GM21723 (cell line): ENCODE results near the gene SEMA6B.
"Not testable (repeated sequence)": the region's sequence is repeated elsewhere in the genome, so short reads cannot be mapped to it uniquely, and the experiment has no call there.

Source experiments
- ATAC-seq: cut with Tn5 transposase; IDR thresholded peaks from one replicate; pipeline ENCODE4 v1.9.1; 2021; ENCODE audit warnings: mild to moderate bottlenecking, moderate library complexity; ENCODE audit not compliant: unreplicated experiment

SEMA6B gene

DNA sequence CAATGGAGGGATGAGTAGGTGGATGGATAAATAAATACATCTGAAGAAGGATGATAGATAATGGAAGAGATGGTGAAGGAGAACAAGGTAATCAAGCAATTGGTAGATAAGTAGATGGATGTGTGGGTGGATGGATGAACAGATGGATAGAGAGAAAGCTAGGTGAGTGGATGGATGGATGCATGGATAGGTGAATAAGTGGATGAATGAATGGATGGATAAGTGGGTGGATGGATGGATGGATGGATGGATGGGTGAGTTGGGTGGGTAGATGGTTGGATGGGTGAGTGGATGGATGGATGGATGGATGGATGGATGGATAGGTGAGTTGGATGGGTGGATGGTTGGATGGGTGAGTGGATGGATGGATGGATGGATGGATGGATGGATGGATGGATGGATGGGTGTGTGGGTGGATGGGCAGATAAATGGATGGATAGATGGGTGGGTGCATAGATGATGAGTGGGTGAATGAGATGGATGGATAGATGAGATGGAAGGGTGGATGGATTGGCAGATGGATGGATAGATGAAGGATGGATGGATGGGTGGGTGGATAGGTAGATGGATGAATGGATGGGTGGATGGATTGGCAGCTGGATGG is 6.3 kb downstream of the SEMA6B start:
- ATAC-seq: no peak

DNA sequence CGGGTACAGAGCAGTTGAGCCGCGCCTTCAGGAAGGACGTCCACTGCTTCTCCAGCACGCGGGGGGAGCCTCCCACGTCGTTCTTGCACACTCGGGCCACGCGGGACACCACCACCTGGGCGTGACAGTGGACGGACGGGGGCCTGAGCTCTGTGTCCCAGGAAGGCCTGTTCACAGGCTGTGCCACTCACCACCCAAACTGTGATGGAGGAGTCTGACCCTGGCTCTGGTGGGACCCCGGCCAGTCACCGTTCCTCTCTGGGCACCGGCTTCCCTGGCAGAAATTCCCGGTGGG is 7.0 kb downstream of the SEMA6B start:
- no peak for ATAC-seq

DNA sequence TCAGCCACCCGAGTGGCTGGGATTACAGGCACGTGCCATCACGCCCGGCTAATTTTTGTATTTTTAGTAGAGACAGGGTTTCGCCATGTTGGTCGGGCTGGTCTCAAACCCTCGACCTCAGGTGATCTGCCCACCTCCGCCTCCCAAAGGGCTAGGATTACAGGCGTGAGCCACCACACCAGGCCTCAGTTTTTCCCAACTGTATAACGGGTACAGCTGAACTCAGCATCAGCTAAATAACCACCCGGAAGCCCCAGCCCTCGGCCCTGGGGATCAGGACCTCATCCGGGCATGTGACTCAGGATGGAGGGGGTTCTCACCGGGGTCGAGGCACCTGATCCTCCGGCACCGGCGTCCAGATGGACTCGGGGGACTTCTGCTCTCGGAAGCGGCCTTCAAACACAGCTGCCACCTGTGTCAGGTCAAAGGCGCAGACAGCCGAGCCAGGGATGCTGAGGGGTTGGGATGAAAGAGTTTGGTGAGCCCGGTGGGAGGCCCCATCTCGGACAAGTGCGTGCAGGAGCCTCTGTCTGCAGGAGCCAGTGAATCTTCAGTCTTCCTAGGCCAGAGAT is 8.9 kb downstream of the SEMA6B start:
- no peak for ATAC-seq

DNA sequence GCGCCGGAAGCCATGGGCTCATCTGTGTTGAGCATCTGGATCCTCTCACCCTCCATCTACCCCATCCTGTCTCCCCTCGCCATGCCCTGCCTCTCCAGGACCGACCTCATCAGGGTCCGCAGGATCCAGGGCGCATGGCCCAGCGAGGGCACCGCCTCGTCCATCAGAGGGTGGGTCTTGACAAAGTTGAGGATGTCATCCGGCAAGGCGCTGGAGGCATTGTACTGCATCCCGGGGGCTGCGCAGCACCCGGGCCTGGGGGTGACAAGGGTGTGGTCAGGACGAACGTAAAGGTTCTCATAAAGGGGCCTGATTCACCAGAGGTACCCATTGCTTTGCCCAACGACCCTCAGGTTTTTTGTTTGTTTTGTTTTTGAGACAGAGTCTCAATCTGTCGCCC is 9.5 kb downstream of the SEMA6B start:
- ATAC-seq: no peak

DNA sequence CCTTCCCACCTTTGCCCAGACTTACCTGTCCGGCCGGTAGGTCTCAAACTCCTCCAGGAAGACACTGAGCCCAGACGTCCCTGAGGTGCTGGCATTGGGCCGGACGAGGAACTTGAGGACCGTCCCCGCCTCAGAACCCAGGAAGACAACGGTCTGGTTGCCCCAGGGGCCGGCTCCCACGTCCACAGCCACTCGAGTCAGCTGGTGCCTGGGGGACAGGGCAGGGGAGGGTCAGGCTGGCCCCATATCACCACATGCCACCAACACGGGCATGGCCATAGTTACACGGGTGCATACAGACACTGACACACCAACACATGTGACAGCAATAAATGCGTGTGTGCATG is 11.3 kb downstream of the SEMA6B start:
- no peak for ATAC-seq

DNA sequence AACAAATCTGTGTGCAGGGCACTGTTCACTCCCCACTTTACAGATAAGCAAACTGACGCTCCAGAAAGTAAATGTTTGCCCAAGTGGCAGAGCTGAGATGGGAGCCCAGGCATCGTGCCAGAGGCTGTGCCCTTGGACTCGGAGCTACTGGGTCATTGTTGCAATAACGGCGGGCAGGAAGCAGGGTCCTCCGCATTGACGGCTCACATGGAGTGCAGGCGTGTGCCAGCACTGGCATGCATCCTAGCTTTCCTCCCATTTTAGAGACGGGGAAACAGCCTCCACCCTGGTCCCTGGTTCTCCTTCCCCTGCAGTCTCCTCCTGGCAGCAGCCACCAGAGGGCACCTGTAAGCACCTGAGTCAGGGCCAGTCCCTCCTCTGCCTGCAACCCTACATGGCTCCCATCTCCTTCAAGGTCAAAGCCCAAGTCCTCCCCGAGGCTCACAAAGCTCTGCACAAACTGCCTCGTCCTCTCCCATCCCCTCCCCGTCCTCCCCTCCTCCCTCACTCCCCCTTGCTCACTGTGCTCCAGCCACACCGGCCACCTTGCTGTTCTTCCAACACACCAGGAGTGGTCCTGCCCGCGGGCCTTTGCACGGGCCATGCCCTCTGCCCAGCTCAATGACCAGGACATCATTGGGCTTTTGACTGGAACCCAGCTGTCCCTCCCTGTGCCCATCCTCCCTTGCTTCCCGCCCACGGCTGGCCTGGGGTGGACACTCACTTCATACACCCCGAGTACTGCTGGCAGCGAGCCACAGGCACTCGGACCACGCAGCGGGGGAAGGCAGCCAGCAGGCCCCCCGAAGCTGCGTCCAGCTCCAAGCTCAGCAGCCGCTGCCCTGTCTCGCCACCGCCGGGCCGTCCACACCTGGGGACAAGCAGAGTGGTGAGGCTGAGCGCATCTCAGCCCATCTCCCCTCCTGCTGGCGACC is 11.9 kb downstream of the SEMA6B start:
- no peak for ATAC-seq

DNA sequence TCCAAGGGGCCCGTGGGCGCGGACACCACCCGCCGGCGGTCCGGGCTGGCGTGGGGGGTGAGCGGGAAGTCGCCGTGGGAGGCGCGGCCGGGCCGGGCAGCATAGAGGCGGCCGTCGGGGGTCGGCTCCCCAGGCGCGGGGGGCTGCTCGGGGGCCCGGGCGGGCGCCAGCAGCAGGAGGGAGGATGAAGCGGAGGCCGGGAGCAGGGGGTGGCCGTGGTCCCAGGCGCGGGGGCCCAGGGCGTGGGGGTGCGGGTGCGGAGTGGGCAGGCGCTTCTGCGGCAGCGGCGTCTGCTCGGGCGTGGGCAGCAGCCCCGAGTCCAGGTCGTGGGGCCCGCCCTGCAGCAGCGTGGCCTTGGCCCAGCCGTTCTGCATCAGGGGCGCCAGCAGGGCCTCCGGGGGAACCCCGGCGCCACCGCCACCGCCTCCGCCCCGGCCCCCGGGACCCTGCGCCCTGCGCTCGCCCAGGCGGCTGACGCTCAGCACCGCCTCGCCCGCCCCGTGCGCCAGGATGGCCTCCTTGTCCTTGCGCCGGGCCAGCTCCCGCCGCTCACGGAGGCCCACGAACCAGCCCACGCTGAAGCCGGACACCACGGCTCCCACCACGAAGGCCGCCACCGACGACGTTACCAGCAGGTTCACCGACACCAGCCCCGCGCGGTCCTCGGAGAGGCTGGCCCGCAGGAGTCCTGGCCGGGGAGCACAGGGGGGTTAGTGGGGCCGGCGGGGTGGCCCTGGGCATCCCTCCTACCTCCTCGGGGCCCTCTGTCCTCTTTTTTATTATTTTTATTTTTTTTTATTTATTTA is 15.4 kb downstream of the SEMA6B start:
- no peak for ATAC-seq

DNA sequence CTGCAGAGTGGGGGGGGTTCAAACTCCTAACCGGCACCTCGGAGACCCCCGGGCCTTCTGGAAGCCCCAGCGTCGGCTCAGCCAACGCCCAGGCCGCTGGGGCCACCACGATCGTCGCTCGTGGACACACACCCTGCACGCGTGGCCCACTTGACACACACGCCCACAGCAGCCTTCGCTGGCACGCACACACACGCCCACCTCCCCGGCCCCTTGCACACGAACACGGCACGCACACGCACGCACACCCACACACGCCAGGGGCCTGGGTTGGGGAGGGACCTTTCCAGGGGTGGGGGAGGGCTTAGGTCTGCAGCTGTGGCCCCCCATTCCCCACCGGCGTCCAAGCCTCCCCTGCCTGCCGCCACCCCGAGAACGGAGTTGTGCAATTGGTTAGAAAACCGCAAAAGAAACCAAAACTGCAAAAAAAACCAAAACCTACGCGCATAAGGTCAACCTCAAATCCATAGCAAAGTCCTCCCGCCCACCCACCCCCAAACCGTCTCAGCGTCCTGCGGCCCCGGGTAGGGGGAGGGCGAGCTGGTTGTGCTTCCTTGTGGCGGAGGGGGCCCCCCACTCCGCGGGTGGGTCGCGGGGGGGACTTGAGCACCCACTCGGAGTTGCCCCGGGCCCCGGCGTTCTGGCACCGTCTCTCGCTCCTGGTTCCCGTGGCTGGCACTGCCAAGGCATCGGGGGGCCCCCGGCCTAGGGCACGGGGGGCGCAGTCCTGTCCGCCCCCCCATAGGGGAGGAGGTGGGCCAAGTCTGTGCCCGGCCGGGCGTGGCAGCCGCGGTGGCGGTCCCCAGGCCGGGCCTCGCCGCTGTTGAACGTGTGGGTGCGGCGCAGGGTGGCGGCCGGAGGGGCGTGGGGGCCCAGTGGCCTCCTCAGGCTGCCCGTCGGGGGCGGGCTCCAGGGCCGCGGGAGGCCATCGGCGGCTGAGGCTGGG is 16.3 kb downstream of the SEMA6B start:
- no peak for ATAC-seq

DNA sequence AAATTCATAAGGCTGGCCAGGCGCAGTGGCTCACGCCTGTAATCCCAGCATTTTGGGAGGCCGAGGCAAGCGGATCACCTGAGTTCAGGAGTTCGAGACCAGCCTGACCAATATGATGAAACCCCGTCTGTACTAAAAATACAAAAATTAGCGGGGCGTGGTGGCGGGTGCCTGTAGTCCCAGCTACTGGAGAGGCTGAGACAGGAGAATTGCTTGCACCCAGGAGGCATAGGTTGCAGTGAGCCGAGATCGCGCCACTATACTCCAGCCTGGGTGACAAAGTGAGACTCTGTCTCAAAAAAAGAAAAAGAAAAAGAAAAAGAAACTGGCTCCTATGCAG is 17.7 kb downstream of the SEMA6B start:
- not testable (repeated sequence) for ATAC-seq

DNA sequence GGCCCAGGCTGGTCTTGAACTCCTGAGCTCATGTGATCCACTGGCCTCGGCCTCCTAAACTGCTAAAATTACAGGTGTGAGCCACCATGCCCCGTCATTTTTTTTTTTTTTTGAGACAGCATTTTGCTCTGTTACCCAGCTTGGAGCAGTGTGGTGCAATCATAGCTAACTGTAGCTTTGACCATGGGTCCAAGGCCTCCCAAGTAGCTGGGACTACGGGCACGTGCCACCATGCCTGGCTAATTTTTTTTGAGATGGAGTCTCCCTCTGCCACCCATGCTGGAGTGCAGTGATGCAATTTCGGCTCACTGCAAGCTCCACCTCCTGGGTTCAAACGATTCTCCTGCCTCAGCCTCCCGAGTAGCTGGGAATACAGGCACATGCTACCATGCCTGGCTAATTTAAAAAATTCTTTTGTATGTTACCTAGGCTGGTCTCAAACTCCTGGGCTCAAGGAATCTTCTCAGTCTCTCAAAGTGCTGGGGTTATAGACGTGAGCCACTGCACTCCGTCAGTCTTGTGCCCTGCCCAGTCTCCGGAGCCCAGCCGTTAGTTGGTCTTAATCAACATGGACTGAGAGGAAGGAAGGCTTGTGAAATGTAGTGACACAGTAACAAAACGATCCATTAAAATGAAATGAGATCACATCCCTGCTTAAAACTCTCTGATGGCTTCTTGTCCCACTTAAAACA is 18.2 kb downstream of the SEMA6B start:
- ATAC-seq: no peak

DNA sequence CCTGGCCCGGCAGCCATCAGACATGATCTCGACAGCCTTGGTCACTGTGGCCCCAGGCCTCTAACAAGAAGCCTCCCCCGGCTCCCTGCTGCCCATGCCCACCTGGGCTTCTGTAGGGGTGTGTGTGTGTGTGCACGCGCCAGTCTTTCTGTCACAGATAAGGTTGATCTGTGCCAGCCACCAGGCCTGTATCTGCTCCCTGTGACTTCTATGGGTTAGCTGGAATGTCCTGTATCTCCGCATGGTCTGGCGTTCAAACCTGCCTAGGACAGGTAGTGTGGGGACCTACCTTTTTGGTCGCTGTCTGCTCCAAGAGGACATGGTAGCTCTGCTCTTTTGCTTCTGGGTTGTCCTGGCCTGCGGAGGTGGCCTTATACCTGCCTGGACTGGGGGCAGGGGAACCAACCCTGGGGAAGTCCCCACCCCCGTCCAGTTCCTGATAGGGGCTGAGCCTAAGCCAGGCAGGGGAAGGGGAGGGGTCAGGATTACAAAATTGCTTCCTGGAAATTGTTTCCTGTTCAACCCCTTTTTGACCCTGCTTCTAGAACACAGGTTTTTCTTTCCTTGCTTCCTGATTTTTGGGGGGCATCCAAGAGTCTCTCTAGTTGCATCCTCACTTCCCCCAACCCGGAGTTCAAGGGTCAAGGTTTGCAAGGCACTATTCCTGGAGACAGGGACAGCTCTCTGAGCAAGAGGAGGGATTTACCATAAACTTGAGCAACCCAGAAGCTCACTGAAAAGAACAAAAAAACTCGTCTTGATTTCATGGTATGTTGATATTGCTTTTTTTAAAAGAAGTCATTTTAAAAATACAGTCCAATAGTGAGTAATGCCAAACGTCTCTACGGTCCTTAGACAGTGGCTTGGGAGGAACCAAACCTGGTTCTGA is 19.5 kb downstream of the SEMA6B start, which contains the start of gene LRG1:
Gene LRG1, minus strand, starts transcription at position 344 of the 889 bp plus-strand sequence. Its CDS starts 23 bp downstream, at position 321.
- peak; percentile 56 for ATAC-seq

DNA sequence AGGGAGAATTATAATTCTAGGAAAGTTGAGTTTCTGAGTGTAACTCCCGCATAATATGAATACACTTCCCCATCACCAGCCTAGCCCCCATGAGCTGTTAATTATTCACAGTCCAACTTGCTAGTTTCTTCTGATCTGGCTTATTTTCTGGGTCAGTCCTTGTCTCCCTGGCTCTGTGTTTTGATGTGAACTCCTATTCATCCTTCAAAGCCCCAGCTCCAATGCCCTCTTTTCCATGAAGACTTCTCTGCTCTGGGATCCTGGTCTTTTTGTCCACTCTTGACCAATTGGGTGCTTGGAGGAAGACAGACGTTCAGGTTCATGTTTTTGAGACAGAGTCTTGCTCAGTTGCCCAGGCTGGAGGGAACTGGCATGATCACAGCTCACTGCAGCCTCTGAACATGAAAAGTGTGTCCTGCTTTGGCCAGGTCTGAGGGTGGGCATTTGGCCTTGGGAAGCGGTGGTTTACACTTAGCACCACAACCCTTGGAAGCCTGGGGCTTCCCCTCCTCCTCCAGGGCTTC is 20.3 kb downstream of the SEMA6B start:
- no peak for ATAC-seq

DNA sequence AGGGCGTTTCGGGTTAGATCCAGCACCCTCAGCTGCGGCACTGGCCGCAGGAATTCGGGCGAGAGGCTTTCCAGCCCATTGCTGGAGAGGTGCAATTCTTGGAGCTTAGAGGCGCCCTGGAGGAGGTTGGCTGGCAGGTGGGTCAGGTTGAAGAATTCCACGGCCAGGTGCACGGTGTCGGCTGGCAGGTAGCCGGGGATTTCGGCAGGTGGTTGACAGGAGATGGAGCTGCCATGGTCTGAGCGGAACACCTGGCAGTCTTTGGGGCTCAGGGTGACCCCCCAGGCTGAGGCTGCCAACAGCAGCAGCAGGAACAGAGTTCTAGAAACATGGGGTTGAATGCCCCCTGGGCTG is 20.9 kb downstream of the SEMA6B start:
- no peak for ATAC-seq

DNA sequence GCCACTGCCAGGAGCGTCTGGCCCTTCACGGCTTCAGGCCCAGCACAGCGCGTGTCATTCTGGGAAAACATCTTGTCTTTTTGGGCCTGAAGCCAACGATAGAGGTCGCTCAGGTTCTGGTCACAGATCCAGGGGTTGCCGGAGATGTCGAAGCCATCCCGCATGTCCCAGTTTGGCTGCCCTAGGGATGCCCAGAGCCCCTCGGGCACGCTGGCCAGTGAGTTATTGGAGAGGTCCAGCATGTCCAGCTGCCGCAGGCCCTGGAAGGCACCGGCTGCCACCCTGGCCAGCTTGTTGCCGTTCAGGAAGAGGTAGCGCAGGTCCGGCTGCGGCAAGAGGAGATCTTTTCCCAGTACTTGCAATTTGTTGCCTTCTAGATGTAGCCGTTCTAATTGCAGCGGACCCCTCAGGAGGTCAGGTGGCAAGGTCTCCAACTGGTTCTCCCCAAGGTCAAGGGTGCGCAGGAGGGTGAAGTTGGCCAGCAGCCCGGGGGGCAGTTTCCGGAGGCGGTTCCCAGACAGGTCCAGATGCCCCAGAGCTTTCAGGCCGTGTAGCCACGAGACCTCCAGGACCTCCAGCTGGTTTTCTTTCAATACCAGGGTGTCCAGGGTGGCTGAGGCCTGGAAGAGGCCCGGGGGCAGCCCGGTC is 21.4 kb downstream of the SEMA6B start:
- no peak for ATAC-seq

DNA sequence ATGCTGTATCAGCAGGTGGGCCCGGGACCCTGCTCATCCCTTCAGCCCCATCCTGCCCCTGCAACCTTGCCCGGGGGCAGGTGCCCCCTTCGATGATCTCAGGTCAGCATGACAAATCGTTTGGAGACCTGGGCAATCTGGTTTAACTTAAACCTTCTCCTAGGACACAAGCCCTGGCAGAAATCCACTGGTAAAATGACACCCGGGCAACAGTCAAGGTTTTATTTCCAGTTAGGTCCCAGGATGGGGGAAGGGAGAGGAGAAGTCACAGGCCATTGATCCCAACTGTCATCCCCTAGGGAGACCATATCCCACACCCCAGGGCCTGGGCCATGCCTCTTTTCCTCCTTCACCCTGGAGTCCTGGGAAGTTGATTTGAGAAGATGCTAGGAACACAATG is 22.7 kb downstream of the SEMA6B start:
- no peak for ATAC-seq

DNA sequence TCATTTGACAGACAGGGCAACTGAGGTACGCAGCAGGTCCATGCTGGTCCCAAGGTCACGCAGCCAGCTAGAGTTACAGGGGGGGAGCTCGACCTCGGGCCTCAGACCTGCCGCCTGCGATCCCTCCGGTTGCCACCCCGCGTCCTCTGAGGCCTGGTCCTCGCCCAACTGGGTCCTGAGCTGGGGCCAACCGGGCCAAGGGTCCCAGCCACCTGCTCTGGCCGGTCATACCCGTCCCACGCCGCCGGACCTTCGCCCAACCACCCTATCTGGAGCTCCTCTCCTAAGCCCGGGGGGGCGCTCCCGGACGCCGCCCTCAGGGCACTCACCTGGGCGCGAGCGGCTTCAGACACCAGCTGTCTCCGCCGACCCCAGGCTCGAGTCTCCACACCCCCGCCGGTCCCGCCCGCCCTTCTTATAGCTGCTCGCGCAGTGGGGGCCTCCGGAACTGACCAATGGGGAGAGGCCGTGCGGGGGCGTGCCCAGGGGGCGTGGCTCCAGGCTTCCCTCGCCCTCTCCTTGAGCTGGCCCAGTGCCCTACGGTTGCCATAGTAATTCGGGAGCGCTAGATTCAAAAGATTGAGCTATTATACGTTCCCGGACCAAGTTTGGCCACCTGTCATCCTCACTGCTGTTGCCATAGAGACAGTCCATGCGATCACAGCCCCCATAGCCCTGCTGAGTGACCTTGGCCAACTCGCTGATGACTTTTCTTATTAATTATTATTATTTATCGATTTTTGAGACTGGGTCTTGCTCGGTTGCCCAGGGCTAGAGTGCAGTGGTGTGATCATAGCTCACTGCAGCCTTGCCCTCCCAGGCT is 24.4 kb downstream of the SEMA6B start, which contains the start of gene PLIN5:
Gene PLIN5, minus strand, starts transcription at position 389 of the 823 bp plus-strand sequence. CDS start 1,150 bp downstream, outside the sequence.
- no peak for ATAC-seq

DNA sequence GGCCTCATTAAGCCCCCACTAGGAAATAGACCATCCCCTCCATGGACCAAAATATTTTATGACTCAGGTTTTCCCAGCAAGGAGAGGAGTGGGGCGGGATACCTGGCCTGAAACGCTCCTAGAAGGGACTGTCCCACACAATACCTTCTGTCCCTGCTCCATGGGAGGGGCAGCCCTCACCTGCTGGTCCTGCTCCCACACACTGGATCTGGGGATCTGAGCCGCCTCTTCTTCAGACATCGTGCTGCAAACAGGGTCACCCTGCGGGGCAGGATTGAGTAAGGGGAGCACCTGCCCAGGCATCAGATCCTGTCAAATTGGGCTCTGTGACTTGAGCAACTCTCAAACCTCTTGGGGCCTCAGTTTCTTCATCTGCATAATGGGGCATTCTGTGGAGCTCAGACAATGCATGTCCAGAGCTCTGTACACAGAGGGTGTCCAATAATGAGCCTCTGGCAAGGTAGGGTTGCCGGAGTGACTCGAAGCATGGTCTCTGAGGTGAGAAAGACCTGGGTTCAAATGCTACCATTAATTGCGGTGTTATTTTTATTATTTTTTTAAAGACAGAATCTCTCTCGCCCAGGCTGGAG is 25.6 kb downstream of the SEMA6B start:
- no peak for ATAC-seq
